ENCODE results near the gene MUS81. TPM values are rescaled to one million over a fixed set of nuclear protein-coding genes. Genes with fewer than 3 reads are reported as not detected.

The MUS81 gene
- total and polyA plus RNA-seq, 2 experiments from 2014 or later: 74.3 to 82.7 TPM

DNA sequence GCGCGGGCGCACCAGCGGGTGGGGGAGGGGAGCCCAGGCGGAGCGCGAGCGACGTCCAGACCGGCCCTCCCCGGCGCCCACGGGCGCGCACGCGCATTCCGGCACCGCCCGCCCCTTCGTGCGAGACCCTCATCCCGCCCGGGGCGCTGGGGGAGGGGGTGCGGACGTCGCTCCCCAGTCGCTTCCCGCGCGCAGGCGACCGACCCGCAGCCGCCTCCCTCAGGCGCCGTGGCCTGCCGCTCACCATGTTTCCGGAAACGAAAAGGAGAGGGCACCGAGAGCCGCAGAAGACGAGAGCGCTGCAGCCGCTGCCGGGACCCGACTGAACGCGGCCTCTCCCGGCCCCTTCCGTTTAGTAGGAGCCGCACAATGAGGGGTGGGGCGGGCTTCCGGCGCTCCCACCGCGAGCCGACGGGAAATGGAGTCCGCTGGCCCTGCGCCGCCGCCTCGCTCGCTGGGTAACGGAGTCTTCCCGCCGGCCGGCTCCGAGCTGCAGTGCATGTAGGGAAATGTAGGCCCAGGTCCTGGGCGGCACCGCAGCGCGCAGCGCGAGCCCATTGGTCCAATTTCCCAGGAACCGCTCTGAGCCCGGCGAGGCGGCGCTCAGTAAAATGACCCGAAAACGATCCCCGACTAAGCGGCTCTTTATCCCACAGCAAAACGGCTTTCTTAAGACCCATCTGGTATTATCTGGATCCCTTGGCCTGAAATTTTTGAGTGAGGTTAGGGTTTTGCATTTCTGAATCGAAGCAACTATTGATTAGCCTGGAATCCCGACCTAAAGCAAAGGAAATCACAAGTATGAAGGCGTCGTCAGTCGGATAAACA lies 2.2 kb upstream of the MUS81 start, which contains the start of gene CFL1:
CFL1 (minus strand) TSS at position 328 of the 828 bp plus-strand sequence; CDS start at position 247, 81 bp downstream.
- Histone ChIP-seq H3K27ac (peak within 1 kb of the TSS; percentile 99), H3K9me3 (ENCODE audit: low read depth) (no peaks in the 10 kb centered on the region), H3K36me3 (peaks cover 37% of the 10 kb centered on the region), H3K4me3 (peak within 1 kb of the TSS; percentile 76), H3K4me1 (ENCODE audit: low read depth) (peaks cover 7% of the 10 kb centered on the region), H3K27me3 (no peaks in the 10 kb centered on the region)
- DNase-seq (ENCODE audit: low read depth in 1 of 2, low spot score in 1 of 2): peak; percentile 98 to 99
- TF ChIP-seq CTCF (IDR thresholded peaks at IDR 0.05; ENCODE audit: low read depth, low read length): no peak

GRCh38 chr11:65858681-65859087 lies 1.5 kb upstream of the MUS81 start:
- TF ChIP-seq CTCF (IDR thresholded peaks at IDR 0.05; ENCODE audit: low read depth, low read length): no peak
- Histone ChIP-seq H3K27ac (peak overlapping the region; percentile 99), H3K36me3 (peaks cover 34% of the 10 kb centered on the region), H3K9me3 (ENCODE audit: low read depth) (no peaks in the 10 kb centered on the region), H3K27me3 (no peaks in the 10 kb centered on the region), H3K4me3 (peak overlapping the region; percentile 46), H3K4me1 (ENCODE audit: low read depth) (peaks cover 7% of the 10 kb centered on the region)
- DNase-seq (ENCODE audit: low read depth in 1 of 2, low spot score in 1 of 2): no peak

GRCh38 chr11:65859095-65859811 lies 980 bp upstream of the MUS81 start:
- peak; percentile 100 for DNase-seq (ENCODE audit: low read depth in 1 of 2, low spot score in 1 of 2)
- Histone ChIP-seq H3K27me3 (no peaks in the 10 kb centered on the region), H3K4me3 (peak overlapping the region; percentile 78), H3K27ac (peak overlapping the region; percentile 99), H3K36me3 (peaks cover 34% of the 10 kb centered on the region), H3K9me3 (ENCODE audit: low read depth) (no peaks in the 10 kb centered on the region), H3K4me1 (ENCODE audit: low read depth) (peaks cover 7% of the 10 kb centered on the region)
- peak; percentile 24 for TF ChIP-seq CTCF (IDR thresholded peaks at IDR 0.05; ENCODE audit: low read depth, low read length)

DNA sequence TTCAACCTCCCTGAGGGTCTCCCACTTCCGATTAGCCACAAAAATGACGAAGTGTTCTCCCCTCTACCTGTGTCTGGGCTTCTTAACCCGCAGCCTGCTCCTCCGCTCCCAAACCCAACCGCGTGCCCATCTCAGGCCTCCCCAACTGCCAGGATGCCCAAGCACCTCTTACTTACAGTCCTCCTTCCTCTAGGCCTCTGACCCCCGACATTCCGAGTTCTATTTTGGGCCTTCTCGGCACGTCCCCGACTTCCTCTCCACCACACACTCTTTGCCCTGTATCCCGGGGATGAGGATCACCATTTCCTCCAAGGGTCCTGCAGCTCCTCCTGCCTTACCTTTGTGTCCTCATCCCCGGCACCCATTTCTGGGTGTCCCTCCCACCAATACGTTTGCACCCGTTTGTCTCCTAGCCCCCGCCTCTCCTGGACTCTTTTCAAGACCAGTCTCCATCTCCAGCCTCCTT lies 388 bp upstream of the MUS81 start:
- TF ChIP-seq CTCF (IDR thresholded peaks at IDR 0.05; ENCODE audit: low read depth, low read length): no peak
- peak overlapping the region; percentile 78 for H3K4me3 ChIP-seq
- no peak for DNase-seq (ENCODE audit: low read depth in 1 of 2, low spot score in 1 of 2)
- H3K4me1 ChIP-seq (ENCODE audit: low read depth): peaks cover 7% of the 10 kb centered on the region
- peaks cover 34% of the 10 kb centered on the region for H3K36me3 ChIP-seq
- no peaks in the 10 kb centered on the region for H3K9me3 ChIP-seq (ENCODE audit: low read depth)
- H3K27ac ChIP-seq: peak overlapping the region; percentile 99
- H3K27me3 ChIP-seq: no peaks in the 10 kb centered on the region

DNA sequence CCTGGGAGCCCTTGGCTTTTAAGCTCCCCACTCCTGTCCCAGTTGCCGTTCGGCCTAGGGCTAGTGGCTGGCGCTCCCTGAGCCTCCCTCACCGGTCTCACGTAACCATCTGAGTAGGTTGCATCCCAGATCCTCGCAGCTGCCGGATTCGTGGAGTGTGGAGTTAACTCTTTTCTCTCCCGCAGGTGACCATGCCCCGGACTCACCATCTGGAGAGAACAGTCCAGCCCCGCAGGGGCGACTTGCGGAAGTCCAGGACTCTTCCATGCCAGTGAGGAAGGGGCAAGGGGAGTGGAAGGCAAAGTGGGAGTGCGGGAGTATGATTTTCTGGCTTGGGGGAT lies 902 bp downstream of the MUS81 start:
- Histone ChIP-seq H3K4me3 (peak overlapping the region; percentile 78), H3K27me3 (no peaks in the 10 kb centered on the region), H3K27ac (peak overlapping the region; percentile 99), H3K9me3 (ENCODE audit: low read depth) (no peaks in the 10 kb centered on the region), H3K4me1 (ENCODE audit: low read depth) (peaks cover 7% of the 10 kb centered on the region), H3K36me3 (peaks cover 34% of the 10 kb centered on the region)
- TF ChIP-seq CTCF (IDR thresholded peaks at IDR 0.05; ENCODE audit: low read depth, low read length): no peak
- no peak for DNase-seq (ENCODE audit: low read depth in 1 of 2, low spot score in 1 of 2)
